Stimulated activated naive CD4-positive, alpha-beta T cell (primary cell): ENCODE results near the gene BICDL1.

Source experiments
- DNase-seq, 6 experiments: peaks; one replicate each; lab custom pipeline; 2025; lab: John Stamatoyannopoulos, UW

The BICDL1 gene

DNA sequence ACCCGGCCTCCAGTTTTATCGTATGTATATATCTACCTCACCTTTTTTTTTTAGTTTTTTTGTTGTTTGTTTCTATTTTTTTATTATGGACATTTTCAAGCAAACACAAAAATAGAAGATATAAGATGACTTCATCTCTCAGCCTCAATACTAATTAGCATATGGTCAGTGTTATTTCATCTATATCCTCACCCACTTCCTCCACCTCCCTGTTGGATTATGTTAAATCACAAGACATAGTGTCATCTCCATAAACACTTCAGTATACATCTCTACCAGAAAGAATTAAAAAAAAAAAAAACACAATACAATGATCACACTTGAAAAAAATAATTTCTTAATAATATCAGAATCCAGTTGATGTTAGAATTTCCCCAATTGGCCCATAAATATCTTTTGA is 92.6 kb downstream of the BICDL1 start:
- DNase-seq, result no peak

DNA sequence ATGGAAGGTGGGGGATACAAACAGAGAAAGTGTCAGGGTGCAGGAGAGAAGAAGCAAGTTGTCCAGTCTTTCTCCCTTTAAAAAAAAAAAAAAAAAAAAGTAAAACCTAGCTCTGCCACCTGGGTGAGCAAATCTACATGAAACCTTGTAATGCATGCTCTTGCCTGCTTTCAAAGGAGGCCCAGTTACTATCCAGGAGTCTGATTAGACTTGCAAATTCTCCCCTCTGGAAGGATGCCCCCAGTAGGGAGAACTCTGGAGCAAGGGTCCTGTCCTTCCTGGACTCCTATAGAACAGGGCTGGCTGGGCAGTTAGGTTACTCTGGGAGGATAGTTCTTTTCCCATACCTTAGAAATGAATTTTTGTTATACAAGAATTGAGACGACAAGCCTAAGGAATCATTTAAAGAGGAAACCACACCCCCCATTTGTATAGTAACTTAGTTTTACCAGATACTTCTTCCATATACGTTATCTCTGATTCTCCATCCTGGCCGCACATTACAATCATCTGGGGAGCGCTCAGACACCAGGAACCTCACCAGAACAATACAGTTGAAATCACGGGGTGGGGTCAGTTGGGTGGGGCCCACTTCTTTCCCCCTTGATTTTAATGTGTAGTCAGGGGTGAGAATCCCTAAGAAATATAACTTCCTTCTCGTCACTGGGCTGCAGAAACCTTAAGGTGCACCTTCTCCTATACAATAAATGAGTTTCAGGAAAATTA is 97.0 kb downstream of the BICDL1 start:
- no peak for DNase-seq

DNA sequence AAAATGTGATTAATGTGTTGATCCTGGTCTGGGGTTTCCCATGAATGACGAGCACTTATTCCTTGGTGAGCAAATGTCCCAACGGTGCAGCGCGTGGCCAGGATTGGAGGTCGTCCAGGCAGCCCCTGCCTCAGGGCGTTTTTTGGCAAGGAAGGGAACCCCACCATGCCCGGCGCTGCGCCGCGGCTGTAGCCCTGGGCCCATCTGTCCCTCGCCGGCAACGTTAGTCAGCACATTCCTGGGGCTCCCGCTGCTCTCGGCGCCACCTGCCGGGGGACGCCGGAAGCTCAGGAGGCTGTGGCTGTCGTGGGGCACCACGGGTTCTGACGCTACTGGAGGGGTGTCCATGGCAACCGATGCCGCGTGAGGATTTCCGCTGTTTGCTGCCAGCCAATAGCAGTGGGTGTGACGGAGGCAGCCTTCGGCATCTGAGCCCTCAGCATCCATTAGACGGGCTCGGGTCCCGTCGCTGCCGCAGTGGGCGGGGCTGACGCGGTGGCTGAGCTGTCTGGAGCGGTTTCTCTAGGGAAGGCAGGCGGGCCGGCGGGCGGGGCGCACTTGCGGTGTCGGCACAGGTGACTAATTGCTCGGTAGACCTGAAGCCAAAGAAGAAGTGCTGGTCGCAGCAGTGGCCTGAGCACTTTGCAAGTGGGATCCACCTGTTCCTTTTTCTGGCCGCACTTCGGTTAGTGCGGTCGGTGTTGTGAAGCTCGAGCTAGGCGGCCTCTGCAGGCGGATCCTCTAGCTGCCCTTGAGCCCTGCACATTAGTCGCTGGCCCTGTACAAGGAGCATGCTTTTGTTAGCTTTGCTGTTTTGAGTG is 98.0 kb downstream of the BICDL1 start:
- peak; percentile 97 to 99 (median 99) for DNase-seq

DNA sequence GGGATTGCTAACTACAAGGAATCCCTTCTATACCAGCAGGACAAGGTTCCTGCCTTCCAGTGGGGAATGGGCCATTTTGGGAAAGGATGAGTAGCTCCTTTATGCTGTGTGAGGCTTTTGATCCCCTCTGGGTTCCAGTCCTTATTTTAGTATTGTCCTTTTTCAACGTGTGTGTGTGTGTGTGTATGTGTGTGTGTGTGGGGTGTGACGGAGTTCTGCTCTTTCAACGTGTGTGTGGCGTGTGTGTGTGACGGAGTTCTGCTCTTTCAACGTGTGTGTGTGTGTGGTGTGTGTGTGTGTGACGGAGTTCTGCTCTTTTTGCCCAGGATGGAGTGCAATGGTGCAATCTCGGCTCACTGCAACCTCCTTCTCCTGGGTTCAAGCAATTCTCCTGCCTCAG is 100.1 kb downstream of the BICDL1 start:
- DNase-seq, result no peak

DNA sequence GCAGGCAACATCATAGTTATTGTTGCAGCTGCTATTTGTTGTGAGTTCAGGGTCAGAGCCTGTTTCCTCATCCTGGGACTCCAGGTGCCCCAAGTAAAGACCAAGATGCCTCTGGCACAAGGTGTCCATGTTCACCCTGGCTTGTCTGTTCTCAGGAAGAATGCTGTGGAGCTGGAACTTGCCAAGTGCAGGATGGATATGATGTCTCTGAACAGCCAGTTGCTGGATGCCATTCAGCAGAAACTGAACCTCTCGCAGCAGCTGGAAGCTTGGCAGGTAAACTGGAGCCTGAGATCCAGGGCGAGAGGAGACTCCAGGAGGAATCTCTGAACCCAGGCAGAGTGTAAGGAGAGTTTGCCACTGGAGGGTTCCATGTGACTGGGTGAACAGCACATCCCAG is 100.8 kb downstream of the BICDL1 start:
- DNase-seq, result no peak

DNA sequence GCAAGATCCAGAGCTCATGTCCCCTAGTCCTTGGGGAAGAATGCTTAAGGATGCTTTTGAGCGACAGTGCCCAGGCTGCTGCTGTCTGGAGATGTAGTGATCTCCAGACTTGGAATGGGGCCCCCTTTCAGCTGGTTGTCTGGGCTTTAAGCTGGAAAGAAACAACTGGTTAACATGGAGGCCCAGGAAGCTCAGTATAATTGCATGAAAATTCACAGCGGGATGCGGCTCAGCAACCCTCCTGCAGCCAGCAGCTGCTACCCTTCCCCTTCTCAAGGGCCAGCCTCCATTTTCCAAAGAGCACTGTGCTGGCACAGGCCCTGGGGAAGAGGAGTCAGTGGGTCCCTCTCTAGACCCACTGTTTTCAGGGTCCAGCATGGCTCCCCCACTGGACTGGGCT is 101.2 kb downstream of the BICDL1 start:
- DNase-seq, result no peak

DNA sequence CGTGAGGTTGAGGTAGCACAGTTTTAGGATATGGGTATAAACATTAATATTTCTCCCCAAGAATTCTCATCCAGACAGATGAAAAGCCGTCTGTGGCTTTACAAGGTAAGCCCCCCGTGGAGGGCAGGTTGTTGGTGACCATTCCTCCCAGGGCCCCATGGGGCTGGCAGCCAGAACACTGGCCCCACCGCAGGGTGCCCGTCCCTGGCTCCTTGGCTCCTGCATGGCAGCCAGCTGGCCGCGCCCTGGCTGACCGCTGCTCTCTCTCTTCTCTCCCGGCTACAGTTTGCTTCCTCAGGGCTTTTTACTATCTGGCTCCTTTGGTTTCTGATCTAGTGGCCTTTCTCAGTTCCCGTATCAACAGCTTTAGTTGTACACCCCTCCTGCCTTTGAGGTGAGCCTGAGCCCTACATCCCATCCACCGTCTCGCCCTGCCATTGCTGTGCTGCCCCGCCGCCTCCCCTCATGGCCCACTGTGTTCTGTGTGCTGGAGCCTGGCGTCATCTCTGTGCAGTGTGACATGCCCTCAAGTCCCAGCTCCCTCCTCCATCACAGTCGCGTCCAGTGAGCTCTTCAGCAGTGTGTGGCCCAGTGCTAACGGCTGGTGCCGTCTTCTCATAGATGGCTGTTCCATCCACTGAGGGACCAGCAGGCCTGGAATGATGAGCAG is 101.7 kb downstream of the BICDL1 start:
- DNase-seq, result no peak

DNA sequence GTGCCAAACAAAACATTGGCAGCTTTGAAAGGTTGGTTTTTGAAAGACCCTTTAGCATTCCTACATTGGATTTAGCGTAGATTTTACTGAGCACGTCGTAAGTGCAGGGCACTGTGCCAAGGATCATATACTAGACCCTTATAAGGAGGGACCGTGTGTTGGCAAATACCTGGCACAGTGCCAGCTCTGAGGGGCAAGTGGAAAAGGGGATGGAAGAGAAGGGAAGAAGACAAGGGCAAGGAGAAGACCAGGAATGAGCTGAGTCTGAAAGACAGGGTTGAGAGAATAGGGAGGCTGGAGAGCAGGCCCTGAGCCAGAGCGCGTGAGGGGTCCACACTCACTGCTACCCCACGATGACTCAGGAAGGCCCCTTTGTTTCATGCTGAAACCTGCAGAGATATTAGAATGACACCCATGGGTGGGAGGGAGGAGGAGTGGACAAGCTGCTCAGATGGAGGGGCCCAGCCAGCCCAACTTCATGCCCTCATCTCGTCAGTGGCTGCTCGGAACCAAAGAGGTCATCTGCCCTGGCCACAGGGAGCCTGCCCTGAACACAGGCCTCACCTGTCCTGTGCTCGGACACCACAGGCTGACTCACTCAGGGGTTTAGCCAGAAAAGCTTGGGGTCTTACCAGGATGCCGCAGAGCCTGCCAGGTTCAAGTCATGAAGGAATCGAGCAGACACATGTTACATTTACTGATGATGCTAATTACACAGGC is 102.5 kb downstream of the BICDL1 start:
- no peak for DNase-seq

DNA sequence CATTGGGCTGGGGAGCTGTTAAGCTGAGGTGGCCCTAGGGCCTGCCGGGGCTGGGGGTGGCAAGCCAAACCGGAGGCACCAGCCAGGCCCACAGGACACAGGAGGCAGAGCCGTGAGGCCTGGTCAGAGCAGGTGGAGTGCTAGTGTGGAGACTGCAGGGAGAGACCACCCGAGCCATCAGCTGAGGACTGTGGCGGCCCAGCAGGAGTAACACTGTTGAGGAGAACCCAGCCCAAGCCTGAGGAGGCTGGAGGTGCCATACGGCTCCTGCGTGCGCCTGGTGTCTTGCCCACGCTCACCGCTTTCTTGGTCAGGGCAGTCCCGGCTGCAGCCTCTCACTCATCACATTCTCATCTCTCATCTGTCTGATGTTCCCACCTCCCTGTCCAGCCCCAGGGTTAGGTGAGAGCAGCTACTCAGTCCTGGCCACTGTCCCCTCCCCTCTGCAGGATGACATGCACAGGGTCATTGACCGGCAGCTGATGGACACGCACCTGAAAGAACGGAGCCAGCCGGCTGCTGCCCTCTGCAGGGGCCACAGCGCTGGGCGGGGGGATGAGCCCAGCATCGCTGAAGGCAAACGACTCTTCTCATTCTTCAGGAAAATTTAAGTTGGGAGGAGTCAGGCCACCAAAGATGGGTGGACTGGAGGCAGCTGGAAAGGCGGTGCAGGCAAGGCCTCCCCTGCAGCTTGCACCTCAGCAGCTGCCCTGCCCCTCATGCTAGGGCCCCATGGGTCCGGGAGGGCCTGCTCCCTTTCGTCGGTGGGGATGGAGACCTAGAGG is 103.7 kb downstream of the BICDL1 start:
- DNase-seq, result no peak

DNA sequence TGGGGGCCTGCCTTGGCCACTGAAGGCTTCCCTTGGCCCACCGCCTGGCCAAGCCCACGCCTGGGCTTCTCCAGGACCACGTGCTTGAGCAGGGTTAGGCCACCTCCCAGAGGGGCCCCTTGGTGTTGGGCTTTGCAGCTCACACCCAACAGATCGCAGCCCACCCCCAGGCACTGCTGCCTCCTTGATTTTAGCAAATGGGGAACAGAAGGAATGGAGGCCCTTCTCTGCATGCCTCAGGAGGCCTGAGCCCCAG is 104.2 kb downstream of the BICDL1 start:
- no peak for DNase-seq

DNA sequence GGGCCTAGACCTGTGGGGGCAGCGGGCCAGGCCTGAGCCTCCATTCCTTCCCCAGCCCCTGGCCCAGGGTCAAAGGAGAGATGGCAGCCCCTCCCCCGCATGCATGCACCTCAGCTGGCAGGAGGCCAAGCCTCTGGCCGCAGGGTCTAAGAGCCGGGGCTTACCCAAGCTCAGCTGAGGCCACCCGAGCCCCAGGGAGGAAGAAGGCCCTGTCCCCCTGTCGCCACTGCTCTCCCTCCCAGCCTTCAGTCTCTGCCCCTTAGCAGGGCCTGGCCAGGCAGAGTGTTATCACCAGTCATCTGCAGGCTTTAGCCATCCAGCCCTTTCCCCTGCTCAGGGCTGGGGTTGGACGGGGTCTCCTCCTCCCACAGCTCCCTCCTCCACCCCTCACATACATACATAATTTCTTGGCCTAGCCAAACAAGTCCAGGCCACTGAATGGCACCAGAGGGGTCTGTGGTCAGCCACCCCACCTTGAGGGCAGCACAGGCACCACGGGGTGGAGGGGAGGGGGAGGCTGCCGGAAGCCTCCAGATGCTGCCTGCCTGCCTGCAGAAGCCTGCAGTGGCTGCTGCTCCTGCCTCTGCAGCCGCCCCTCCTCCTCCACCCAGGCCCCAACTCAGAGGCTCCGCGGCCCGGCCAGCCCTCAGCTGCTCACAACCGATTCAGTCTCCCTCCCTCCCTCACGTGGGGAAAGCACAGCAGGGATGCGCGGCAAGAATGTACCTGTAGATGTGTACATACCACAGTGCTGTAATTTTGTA is 104.7 kb downstream of the BICDL1 start:
- DNase-seq, result no peak

DNA sequence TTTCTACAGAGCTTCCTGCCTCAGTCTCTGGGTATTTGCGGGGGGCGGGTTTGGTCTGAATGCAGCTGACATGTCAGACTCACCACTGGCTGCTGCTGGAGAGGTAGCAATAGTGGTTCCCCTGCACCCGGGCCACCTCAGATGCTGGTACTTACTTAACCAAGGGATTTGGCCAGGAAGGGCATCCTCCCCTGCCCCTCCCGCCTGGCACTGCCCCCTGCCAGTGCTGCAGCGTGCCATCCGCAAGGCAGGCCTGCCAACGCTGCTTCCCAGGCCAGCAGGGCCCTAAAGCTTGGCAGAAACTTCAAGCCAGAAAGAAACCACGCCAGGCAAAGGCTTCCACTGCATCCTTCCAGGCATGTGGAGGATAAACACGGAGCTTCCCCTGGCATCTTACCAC is 105.4 kb downstream of the BICDL1 start:
- no peak for DNase-seq

DNA sequence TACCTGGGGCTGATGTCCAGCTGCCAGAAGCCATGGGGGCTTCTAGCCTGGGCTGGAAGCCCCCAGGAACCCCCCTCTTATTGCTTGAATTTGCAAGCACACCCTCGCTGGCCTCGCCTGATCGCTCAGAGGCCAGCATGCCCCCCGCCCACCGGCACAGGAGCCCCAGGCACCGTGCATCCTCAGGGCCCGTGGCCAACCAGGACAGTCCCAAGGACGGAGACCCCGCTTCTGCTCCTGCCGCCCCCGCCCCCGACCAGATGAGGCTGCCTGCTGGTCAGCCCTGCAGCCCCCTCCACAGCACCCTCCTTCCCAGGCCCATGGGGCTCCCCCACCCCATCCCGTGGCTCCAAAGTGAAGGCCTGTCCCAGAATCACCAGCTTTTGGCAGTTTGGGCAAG is 106.3 kb downstream of the BICDL1 start:
- no peak for DNase-seq

DNA sequence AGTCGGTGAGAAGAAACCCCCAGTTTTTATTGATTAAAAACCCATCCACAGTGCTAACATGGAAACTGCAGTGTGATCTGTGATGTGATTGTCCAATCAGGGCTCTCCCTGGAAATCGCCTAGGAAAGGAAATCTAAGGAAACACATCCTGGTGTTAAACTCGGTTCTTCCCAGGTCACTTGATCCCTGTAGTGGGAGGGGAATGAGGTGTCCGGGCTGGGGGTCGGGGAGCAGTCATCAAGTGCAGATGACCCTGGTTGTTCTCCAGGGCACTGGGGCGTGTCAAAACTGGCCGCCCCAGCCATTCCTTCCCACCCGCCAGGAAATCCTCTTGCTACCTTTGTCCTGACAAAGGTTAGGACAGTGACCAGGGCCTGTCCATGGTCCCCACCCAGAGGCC is 106.7 kb downstream of the BICDL1 start:
- DNase-seq, result no peak

DNA sequence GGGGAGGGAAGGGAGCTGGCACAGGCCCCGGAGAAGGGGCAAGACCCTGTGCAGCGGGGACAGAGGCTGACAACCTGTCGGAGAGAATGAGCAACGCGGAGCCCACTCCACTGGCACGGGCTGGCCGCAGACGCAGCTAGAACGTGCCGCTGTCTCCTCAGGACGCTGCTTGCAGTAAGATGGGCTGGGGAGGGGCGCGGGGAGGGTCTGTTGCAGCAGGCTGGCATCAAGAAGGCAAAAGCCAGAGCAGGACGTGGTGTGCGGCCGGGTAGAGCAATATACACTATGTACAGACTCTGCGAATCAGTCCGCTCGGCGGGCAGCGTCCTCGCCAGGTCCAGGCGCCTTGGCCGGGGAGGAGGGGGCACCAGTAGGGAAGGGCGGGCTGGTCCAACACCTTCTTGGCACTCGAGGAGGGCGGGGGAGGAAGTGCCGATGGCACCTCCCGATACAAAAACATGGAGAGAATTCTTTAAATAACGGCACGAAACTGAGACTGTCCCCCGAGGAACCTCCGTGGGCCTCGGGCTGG is 107.7 kb downstream of the BICDL1 start:
- no peak for DNase-seq

DNA sequence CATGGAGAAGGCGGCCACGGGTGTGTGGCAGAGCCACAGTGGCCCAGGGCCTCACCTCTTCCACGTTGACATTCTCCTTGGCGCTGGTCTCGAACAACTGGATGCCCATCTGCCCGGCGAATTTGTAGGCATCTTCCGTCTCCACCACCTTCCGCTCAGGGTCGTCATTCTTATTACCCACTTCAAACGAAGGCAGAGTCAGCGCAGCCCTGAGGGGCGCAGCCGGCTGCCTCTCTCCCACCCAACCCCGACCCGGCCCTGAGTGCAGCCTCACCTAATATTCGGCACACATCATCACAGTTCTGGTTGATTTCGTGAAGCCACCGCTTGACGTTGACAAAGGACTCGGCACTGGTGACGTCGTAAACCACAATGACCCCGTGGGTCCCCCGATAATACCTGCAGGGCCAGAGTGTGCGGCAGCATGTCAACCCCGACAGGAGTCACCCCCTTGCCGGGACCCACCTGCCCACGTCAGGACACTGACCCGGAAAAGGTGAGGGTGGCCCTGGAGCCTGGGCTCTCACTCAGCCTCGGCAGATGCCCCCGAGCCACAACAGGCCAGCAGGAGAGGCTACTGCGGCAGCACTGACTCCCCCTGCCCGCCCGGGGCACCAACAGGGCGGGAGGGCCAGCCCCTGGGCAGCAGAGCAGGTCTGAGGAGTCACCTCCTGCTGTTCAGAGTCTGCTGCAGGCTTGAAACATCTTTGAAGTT is 109.9 kb downstream of the BICDL1 start:
- no peak for DNase-seq

DNA sequence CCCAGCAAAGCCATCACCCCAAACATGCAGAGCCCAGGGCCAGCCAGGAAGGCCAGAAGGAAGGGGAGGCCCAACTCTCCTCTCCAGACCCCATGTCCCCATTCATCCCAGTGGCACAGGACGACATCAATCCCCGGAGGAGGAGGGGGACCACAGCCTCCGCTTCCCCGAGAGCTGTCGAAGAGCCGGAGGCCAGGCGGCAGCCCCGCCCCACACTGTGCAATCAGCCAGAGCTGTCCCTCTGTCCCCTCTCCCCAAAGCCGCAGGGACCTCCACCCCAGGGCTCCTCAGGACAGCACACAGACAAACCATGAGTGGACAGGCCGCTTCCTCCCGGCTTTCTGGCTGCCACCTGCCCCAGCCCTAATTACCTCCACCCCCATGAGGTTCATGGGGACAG is 110.7 kb downstream of the BICDL1 start:
- DNase-seq, result no peak

DNA sequence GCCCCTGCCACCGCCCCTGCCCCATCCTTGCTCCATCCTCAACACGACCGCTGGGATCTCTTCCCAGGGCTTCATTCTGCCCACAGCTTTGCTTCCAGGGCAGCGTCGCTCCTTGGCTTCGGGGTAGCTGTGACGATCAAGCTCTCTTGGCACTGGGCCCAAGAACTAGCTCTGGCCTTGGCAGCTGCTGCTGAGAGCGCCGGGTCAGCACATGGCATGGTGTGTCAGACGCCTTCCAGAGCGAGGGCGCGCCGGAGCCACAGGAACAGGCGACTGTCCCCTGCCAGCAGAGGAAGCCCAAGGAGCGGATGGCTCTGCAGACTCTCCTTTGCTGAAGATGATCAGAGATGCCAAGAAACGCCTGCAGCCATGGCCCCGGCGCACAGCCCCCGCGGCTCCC is 111.6 kb downstream of the BICDL1 start:
- DNase-seq, result no peak

DNA sequence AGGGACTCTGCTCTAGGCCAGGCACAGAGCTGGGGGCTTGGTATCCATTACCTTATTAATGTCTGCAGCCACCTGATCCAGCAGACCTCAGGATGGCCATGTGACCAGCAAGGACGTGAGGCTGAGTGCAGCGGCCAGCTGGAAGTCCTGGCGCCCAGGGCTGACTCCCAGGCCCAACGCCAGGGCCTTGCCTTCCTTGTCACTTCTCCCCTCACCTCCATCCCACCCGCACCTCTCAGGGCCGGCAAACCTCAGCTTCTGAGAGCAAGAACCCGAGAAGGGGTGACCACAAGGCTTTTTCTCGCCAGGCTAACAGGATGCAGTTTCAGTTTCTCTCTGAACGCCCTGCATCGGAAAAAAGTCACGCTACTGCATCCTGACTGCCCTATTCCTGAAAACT is 112.1 kb downstream of the BICDL1 start:
- DNase-seq, result no peak

DNA sequence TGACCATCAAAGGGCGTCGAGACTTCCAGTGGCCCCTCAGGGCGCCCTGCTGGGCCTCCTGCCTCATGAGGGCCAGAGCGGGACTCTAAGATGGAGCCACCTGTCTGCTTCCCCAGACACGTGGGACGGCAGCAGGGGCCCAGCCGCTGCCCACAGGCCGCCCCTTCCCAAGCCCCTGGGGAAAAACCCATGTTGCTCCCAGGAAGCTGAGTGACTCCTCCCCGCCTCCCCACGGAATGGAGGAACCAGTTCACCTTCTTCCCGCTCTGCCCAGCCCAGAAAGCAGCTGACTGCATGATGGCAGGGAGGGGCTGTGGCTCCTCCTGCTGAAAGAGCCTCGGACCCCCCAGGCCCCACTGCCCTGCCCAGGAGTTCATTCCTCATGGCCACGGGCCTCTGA is 112.6 kb downstream of the BICDL1 start:
- DNase-seq, result no peak
